HEK293 (cell line): ENCODE data around the gene CANT1.
A peak's percentile ranks its signal among the peaks of the same experiment; 100 is the strongest.
"Not testable (repeated sequence)": the region's sequence is repeated elsewhere in the genome, so short reads cannot be mapped to it uniquely, and the experiment has no call there.

Experiments used
- CTCF ChIA-PET: fragments of 350-600 bp; formaldehyde crosslinking; extraction: SDS; loops from one replicate; lab custom pipeline; 2021; ENCODE audit warnings: antibody characterized with exemption; lab: Yijun Ruan, JAX
- POLR2A ChIA-PET: fragments of 300-600 bp; formaldehyde crosslinking; extraction: SDS; loops from one replicate; lab custom pipeline; 2020; ENCODE audit warnings: antibody characterized with exemption, inconsistent platforms; lab: Yijun Ruan, JAX
- H3K27ac ChIP-seq: fragments of 200-500 bp; sonication (Bioruptor generic); 2 replicates; pipeline ENCODE4 v1.5.1; 2014; ENCODE audit warnings: low read depth, low read length, control low read depth, inconsistent platforms; ENCODE audit errors: extremely low read depth
- H3K36me3 ChIP-seq, 2 experiments: fragments of 200-500 bp in 1 of 2; sonication (Bioruptor generic) in 1 of 2; 1 replicate in 1 of 2; 2 replicates in 1 of 2; pipeline ENCODE4 v1.5.1; 2014 to 2017; ENCODE audit warnings: inconsistent platforms in 2 of 2, low read length in 2 of 2; ENCODE audit not compliant: control insufficient read depth in 2 of 2, insufficient read depth in 1 of 2
- H3K4me1 ChIP-seq: fragments of 200-500 bp; sonication (Bioruptor generic); 2 replicates; pipeline ENCODE4 v1.5.1; 2014; ENCODE audit warnings: mild to moderate bottlenecking, low read length, inconsistent platforms; ENCODE audit not compliant: control insufficient read depth, insufficient read depth
- H3K4me3 ChIP-seq: 2 replicates; pipeline ENCODE4 v1.5.1; 2011; ENCODE audit warnings: low read depth, mild to moderate bottlenecking, control low read depth, low read length, moderate library complexity
- H3K9me3 ChIP-seq: fragments of 200-500 bp; sonication (Bioruptor generic); 2 replicates; pipeline ENCODE4 v1.5.1; 2014; ENCODE audit warnings: low read depth, low read length, inconsistent platforms; ENCODE audit not compliant: control insufficient read depth, insufficient read depth
- FEZF1 ChIP-seq: fragments of 450-650 bp; formaldehyde crosslinking; IDR thresholded peaks from 2 replicates; pipeline ENCODE4 v1.5.1; 2016; ENCODE audit warnings: missing biosample characterization, missing genetic modification characterization
- GLIS1 ChIP-seq: fragments of 450-650 bp; formaldehyde crosslinking; IDR thresholded peaks from 2 replicates; pipeline ENCODE4 v1.5.1; 2016; ENCODE audit warnings: missing biosample characterization, missing genetic modification characterization
- HOXC10 ChIP-seq: sonication (generic); formaldehyde crosslinking; IDR thresholded peaks from 2 replicates; pipeline ENCODE4 v1.8.1; 2023; ENCODE audit warnings: mild to moderate bottlenecking, missing genetic modification reagents
- KLF10 ChIP-seq: fragments of 450-650 bp; IDR thresholded peaks from 2 replicates; pipeline ENCODE4 v1.5.1; 2018; ENCODE audit warnings: missing biosample characterization, mild to moderate bottlenecking, missing genetic modification characterization
- SCRT2 ChIP-seq: fragments of 450-650 bp; formaldehyde crosslinking; IDR thresholded peaks from 2 replicates; pipeline ENCODE4 v1.5.1; 2016; ENCODE audit warnings: missing biosample characterization, missing genetic modification characterization
- ZBTB20 ChIP-seq: fragments of 450-650 bp; formaldehyde crosslinking; IDR thresholded peaks from 2 replicates; pipeline ENCODE4 v1.5.1; 2016; ENCODE audit warnings: missing biosample characterization, missing genetic modification characterization
- ZEB2 ChIP-seq: fragments of 450-650 bp; formaldehyde crosslinking; IDR thresholded peaks from 2 replicates; pipeline ENCODE4 v1.5.1; 2016; ENCODE audit warnings: missing biosample characterization, missing genetic modification characterization
- ZNF146 ChIP-seq: fragments of 450-650 bp; formaldehyde crosslinking; IDR thresholded peaks from 2 replicates; pipeline ENCODE4 v1.5.1; 2016; ENCODE audit warnings: missing biosample characterization, missing genetic modification characterization
- ZNF169 ChIP-seq: fragments of 450-650 bp; formaldehyde crosslinking; IDR thresholded peaks from 2 replicates; pipeline ENCODE4 v1.5.1; 2016; ENCODE audit warnings: missing biosample characterization, missing genetic modification characterization
- ZNF184 ChIP-seq: fragments of 450-650 bp; IDR thresholded peaks from 2 replicates; pipeline ENCODE4 v1.5.1; 2018; ENCODE audit warnings: missing biosample characterization, mild to moderate bottlenecking, missing genetic modification characterization
- ZNF214 ChIP-seq: fragments of 450-650 bp; formaldehyde crosslinking; IDR thresholded peaks from 2 replicates; pipeline ENCODE4 v1.5.1; 2017; ENCODE audit warnings: missing biosample characterization, mild to moderate bottlenecking, missing genetic modification characterization, borderline replicate concordance
- ZNF24 ChIP-seq: fragments of 450-650 bp; formaldehyde crosslinking; IDR thresholded peaks from 2 replicates; pipeline ENCODE4 v1.5.1; 2016; ENCODE audit warnings: missing biosample characterization, missing genetic modification characterization
- ZNF423 ChIP-seq: fragments of 450-650 bp; formaldehyde crosslinking; IDR thresholded peaks from 2 replicates; pipeline ENCODE4 v1.5.1; 2016; ENCODE audit warnings: missing biosample characterization, missing genetic modification characterization
- ZNF48 ChIP-seq: fragments of 450-650 bp; formaldehyde crosslinking; IDR thresholded peaks from 2 replicates; pipeline ENCODE4 v1.5.1; 2016; ENCODE audit warnings: missing biosample characterization, missing genetic modification characterization
- ZNF623 ChIP-seq: fragments of 450-650 bp; formaldehyde crosslinking; IDR thresholded peaks from 2 replicates; pipeline ENCODE4 v1.5.1; 2016; ENCODE audit warnings: missing biosample characterization, missing genetic modification characterization
- ZNF629 ChIP-seq: fragments of 450-650 bp; formaldehyde crosslinking; IDR thresholded peaks from 2 replicates; pipeline ENCODE4 v1.5.1; 2017; ENCODE audit warnings: missing biosample characterization, missing genetic modification characterization
- ZNF777 ChIP-seq: fragments of 450-650 bp; formaldehyde crosslinking; IDR thresholded peaks from 2 replicates; pipeline ENCODE4 v1.5.1; 2017; ENCODE audit warnings: missing biosample characterization, missing genetic modification characterization, borderline replicate concordance
- ZNF791 ChIP-seq: fragments of 450-650 bp; formaldehyde crosslinking; IDR thresholded peaks from 2 replicates; pipeline ENCODE4 v1.5.1; 2016; ENCODE audit warnings: missing biosample characterization, missing genetic modification characterization
- ZNF843 ChIP-seq: fragments of 450-650 bp; formaldehyde crosslinking; IDR thresholded peaks from 2 replicates; pipeline ENCODE4 v1.5.1; 2016; ENCODE audit warnings: missing biosample characterization, missing genetic modification characterization
- ZSCAN16 ChIP-seq: fragments of 450-650 bp; formaldehyde crosslinking; IDR thresholded peaks from 2 replicates; pipeline ENCODE4 v1.5.1; 2016; ENCODE audit warnings: missing biosample characterization, missing genetic modification characterization
- TF ChIP-seq, protein P1 (sequence below): fragments of 450-650 bp; IDR thresholded peaks from 2 replicates; pipeline ENCODE4 v1.5.1; 2018; ENCODE audit warnings: missing biosample characterization, mild to moderate bottlenecking, missing genetic modification characterization
- TF ChIP-seq, protein P2 (sequence below): fragments of 450-650 bp; formaldehyde crosslinking; conservative IDR thresholded peaks from 2 replicates; pipeline ENCODE4 v1.5.1; 2016; ENCODE audit warnings: low read depth, missing biosample characterization, missing genetic modification characterization
- TF ChIP-seq, protein P3 (sequence below): fragments of 450-650 bp; formaldehyde crosslinking; IDR thresholded peaks from 2 replicates; pipeline ENCODE4 v1.5.1; 2016; ENCODE audit warnings: missing biosample characterization, missing genetic modification characterization
- TF ChIP-seq, protein P4 (sequence below): fragments of 450-650 bp; formaldehyde crosslinking; IDR thresholded peaks from 2 replicates; pipeline ENCODE4 v1.5.1; 2016; ENCODE audit warnings: missing biosample characterization, missing genetic modification characterization

The CANT1 gene

DNA sequence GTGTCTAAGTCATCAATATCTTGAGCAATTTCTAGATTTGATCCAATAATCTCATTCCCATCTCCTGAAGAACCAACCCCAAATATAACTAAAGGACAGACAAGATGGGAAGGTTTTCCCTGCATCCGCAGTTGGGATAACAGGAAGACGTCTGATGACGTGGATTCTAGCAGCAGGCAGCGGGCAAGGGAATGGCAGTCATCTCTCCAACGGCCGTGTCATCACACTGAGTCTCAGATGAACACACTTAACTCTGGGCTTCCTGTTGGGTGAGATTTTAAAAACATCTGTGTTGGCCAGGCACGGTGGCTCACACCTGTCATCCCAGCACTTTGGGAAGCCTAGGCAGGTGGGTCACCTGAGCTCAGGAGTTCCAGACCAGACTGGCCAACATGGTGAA, 63.4 kb downstream of the CANT1 start:
- ChIA-PET CTCF (no interaction called here), POLR2A (no interaction called here)
- TF ChIP-seq, protein P1, sequence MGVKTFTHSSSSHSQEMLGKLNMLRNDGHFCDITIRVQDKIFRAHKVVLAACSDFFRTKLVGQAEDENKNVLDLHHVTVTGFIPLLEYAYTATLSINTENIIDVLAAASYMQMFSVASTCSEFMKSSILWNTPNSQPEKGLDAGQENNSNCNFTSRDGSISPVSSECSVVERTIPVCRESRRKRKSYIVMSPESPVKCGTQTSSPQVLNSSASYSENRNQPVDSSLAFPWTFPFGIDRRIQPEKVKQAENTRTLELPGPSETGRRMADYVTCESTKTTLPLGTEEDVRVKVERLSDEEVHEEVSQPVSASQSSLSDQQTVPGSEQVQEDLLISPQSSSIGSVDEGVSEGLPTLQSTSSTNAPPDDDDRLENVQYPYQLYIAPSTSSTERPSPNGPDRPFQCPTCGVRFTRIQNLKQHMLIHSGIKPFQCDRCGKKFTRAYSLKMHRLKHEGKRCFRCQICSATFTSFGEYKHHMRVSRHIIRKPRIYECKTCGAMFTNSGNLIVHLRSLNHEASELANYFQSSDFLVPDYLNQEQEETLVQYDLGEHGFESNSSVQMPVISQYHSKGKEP (tag by site-specific recombination) = no peak
- TF ChIP-seq ZBTB20 (tag by site-specific recombination) = no peak
- TF ChIP-seq, protein P2, sequence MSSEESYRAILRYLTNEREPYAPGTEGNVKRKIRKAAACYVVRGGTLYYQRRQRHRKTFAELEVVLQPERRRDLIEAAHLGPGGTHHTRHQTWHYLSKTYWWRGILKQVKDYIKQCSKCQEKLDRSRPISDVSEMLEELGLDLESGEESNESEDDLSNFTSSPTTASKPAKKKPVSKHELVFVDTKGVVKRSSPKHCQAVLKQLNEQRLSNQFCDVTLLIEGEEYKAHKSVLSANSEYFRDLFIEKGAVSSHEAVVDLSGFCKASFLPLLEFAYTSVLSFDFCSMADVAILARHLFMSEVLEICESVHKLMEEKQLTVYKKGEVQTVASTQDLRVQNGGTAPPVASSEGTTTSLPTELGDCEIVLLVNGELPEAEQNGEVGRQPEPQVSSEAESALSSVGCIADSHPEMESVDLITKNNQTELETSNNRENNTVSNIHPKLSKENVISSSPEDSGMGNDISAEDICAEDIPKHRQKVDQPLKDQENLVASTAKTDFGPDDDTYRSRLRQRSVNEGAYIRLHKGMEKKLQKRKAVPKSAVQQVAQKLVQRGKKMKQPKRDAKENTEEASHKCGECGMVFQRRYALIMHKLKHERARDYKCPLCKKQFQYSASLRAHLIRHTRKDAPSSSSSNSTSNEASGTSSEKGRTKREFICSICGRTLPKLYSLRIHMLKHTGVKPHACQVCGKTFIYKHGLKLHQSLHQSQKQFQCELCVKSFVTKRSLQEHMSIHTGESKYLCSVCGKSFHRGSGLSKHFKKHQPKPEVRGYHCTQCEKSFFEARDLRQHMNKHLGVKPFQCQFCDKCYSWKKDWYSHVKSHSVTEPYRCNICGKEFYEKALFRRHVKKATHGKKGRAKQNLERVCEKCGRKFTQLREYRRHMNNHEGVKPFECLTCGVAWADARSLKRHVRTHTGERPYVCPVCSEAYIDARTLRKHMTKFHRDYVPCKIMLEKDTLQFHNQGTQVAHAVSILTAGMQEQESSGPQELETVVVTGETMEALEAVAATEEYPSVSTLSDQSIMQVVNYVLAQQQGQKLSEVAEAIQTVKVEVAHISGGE (tag by site-specific recombination) = no peak
- TF ChIP-seq ZSCAN16 (tag by site-specific recombination) = no peak
- TF ChIP-seq ZNF48 = no peak
- TF ChIP-seq ZNF777 (tag by site-specific recombination) = no peak
- no peak for TF ChIP-seq KLF10 (tag by site-specific recombination)
- no peak for TF ChIP-seq ZNF184 (tag by site-specific recombination)
- no peak for TF ChIP-seq ZNF423 (tag by site-specific recombination)
- no peak for TF ChIP-seq ZNF629
- TF ChIP-seq ZNF623 (tag by site-specific recombination) = no peak
- no peak for TF ChIP-seq ZNF843
- no peak for TF ChIP-seq ZNF214 (tag by site-specific recombination)
- TF ChIP-seq FEZF1 (tag by site-specific recombination) = no peak
- no peak for TF ChIP-seq HOXC10 (CRISPR knock-in tag)
- TF ChIP-seq ZNF146 (tag by site-specific recombination) = no peak
- TF ChIP-seq GLIS1 (tag by site-specific recombination) = no peak
- no peak for TF ChIP-seq ZNF791 (tag by site-specific recombination)
- TF ChIP-seq ZEB2 (tag by site-specific recombination) = no peak
- Histone ChIP-seq H3K27ac (no peak overlapping the region), H3K4me3 (no peak overlapping the region), H3K4me1 (no peaks in the 10 kb centered on the region; the same call in 1 of the 2 replicates), H3K36me3 (no peaks in the 10 kb centered on the region), H3K9me3 (no peaks in the 10 kb centered on the region; the same call in 1 of the 2 replicates)

DNA sequence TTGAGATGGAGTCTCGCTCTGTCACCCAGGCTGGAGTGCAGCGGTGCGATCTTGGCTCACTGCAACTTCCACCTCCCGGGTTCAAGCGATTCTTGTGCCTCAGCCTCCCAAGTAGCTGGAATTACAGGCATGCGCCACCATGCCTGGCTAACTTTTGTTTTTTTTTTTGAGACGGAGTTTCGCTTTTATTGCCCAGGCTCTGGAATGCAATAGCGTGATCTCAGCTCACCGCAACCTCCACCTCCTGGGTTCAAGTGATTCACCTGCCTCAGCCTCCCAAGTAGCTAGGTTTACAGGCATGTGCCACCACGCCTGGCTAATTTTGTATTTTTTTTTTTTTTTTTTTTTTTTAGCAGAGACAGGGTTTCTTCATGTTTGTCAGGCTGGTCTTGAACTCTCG, 64.1 kb downstream of the CANT1 start:
- POLR2A ChIA-PET, H3K36me3 ChIP-seq, H3K27ac ChIP-seq, H3K4me1 ChIP-seq, H3K9me3 ChIP-seq, H3K4me3 ChIP-seq: not testable (repeated sequence)
- CTCF ChIA-PET = interaction anchor here (0.7 kb wide), 1 partner anchor 21 kb away, joined by 3 read pairs; no protein-coding TSS in a partner anchor

DNA sequence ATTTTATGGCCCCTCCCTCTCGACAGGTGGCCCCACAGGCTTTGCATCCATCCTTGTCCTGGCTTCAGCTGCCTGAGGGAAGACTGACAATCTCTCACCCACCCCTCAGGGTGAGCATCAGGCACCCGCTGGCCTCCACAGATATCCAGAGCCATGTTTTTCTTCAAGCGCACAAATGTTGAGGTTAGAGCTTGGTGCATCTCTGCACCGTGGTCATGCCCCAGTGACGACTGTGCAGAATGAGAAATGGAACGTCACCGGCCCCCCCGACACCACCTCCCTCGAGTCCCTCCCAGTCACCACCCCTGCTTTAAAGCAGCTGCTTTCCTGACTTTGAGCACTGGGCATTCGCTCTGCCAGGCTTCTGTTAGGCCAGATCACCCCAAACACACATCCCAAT, 64.6 kb downstream of the CANT1 start:
- Histone ChIP-seq H3K27ac (no peak overlapping the region), H3K4me3 (no peak overlapping the region), H3K36me3 (no peaks in the 10 kb centered on the region), H3K9me3 (no peaks in the 10 kb centered on the region), H3K4me1 (no peaks in the 10 kb centered on the region; the same call in 1 of the 2 replicates)
- ChIA-PET POLR2A (no interaction called here), CTCF (interaction anchor here (0.7 to 1.5 kb wide), 2 partner anchors 13 to 22 kb away, joined by 3 to 4 read pairs; no protein-coding TSS in a partner anchor)
- TF ChIP-seq SCRT2 (tag by site-specific recombination) (0 out of 2 replicates have a peak, but pooled peaks have one; percentile 9), ZNF24 (tag by site-specific recombination) (no peak), ZNF169 (tag by site-specific recombination) (no peak)
- TF ChIP-seq, protein P3, sequence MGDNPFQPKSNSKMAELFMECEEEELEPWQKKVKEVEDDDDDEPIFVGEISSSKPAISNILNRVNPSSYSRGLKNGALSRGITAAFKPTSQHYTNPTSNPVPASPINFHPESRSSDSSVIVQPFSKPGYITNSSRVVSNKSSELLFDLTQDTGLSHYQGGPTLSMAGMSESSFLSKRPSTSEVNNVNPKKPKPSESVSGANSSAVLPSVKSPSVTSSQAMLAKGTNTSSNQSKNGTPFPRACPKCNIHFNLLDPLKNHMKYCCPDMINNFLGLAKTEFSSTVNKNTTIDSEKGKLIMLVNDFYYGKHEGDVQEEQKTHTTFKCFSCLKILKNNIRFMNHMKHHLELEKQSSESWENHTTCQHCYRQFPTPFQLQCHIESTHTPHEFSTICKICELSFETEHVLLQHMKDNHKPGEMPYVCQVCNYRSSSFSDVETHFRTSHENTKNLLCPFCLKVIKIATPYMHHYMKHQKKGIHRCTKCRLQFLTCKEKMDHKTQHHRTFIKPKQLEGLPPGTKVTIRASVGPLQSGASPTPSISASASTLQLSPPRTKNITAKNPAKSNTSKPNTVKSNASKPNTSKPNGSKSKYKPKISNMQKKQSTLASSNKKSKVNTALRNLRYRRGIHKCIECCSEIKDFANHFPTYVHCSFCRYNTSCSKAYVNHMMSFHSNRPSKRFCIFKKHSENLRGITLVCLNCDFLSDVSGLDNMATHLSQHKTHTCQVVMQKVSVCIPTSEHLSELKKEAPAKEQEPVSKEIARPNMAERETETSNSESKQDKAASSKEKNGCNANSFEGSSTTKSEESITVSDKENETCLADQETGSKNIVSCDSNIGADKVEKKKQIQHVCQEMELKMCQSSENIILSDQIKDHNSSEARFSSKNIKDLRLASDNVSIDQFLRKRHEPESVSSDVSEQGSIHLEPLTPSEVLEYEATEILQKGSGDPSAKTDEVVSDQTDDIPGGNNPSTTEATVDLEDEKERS = no peak
- TF ChIP-seq, protein P4, sequence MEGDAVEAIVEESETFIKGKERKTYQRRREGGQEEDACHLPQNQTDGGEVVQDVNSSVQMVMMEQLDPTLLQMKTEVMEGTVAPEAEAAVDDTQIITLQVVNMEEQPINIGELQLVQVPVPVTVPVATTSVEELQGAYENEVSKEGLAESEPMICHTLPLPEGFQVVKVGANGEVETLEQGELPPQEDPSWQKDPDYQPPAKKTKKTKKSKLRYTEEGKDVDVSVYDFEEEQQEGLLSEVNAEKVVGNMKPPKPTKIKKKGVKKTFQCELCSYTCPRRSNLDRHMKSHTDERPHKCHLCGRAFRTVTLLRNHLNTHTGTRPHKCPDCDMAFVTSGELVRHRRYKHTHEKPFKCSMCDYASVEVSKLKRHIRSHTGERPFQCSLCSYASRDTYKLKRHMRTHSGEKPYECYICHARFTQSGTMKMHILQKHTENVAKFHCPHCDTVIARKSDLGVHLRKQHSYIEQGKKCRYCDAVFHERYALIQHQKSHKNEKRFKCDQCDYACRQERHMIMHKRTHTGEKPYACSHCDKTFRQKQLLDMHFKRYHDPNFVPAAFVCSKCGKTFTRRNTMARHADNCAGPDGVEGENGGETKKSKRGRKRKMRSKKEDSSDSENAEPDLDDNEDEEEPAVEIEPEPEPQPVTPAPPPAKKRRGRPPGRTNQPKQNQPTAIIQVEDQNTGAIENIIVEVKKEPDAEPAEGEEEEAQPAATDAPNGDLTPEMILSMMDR (tag by site-specific recombination) = no peak
